Measurements from ENCODE around the gene RIBC2. TPM values are rescaled to one million over a fixed set of nuclear protein-coding genes. Genes with fewer than 3 reads are reported as not detected.

RIBC2 gene
- total and polyA plus RNA-seq, 8 donors: 4.3 to 12.1 (median 8.9) TPM

DNA sequence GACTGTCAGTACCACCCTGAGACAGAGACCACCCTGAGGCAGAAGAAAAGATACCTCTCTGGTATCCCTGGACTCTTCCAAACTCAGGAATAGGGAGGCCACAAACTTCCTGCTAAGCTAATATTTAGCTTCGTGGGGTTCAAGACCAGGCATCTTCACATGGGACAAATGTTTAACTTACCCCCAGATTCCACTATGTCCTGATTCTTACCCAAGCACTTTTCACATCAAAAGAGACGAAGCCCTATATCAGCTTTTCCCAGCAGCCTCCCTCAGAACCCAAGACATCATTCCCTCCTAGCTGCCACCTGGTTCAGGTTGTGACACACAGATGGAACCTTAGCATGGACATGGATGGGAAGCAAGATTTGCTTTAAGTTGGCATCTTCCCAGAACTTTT lies 32.1 kb upstream of the RIBC2 start:
- DNase-seq (no peak), ATAC-seq (no peak)
- intact Hi-C loops (cut with DNase I): no loop called here
- Histone ChIP-seq H3K36me3 (no peaks in the 10 kb centered on the region), H3K4me3 (no peak overlapping the region), H3K27ac (no peak overlapping the region), H3K4me1 (peaks cover 0 to 9% of the 10 kb centered on the region in 2 donors), H3K9me3 (no peaks in the 10 kb centered on the region), H3K27me3 (no peaks in the 10 kb centered on the region)
- TF ChIP-seq CTCF (IDR thresholded peaks at IDR 0.05): no peak

- DNase-seq (no peak), ATAC-seq (no peak)
- H3K27ac ChIP-seq: no peak overlapping the region
- no peaks in the 10 kb centered on the region for H3K36me3 ChIP-seq
- H3K27me3 ChIP-seq: no peaks in the 10 kb centered on the region
- no peak overlapping the region for H3K4me3 ChIP-seq
- intact Hi-C loops (cut with DNase I): no loop called here
- no peaks in the 10 kb centered on the region for H3K4me1 ChIP-seq
- TF ChIP-seq CTCF (IDR thresholded peaks at IDR 0.05): no peak
- no peaks in the 10 kb centered on the region for H3K9me3 ChIP-seq
Observed at GRCh38 chr22:45389546-45389945, 23.9 kb upstream of the RIBC2 start.

DNA sequence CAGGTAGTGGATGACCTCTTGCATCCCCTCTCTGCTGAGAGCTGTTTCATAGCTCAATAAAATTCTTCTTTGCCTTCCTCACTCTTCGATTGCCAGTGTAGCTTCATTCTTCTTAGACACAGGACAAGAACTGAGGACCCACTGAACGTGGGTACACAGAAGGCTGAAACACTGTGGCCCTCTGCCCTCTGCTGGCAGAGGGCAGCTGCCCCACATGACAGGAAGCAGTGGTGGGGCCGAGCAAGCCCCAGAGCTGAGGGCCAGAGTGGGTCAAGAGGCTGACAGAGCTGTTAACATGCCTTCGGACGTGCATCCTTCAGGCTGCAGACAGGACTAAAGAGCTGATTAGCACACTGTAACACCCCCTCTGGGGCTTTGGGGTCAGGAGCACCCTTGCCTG lies 15.7 kb upstream of the RIBC2 start:
- H3K27ac ChIP-seq: no peak overlapping the region
- no peaks in the 10 kb centered on the region for H3K9me3 ChIP-seq
- H3K4me3 ChIP-seq: no peak overlapping the region
- no peaks in the 10 kb centered on the region for H3K36me3 ChIP-seq
- no peaks in the 10 kb centered on the region for H3K4me1 ChIP-seq
- no peak for TF ChIP-seq CTCF (IDR thresholded peaks at IDR 0.05)
- H3K27me3 ChIP-seq: no peaks in the 10 kb centered on the region
- ATAC-seq (no peak), DNase-seq (no peak)
- intact Hi-C loops (cut with DNase I): no loop called here

- ATAC-seq: no peak
- intact Hi-C loops (cut with DNase I): no loop called here
- H3K27ac ChIP-seq: no peak overlapping the region
- H3K4me3 ChIP-seq: no peak overlapping the region
- no peak for TF ChIP-seq CTCF (IDR thresholded peaks at IDR 0.05)
- no peaks in the 10 kb centered on the region for H3K27me3 ChIP-seq
- DNase-seq: no peak
- H3K4me1 ChIP-seq: no peaks in the 10 kb centered on the region
- H3K9me3 ChIP-seq: no peaks in the 10 kb centered on the region
- no peaks in the 10 kb centered on the region for H3K36me3 ChIP-seq
Observed at GRCh38 chr22:45398214-45398613, 15.3 kb upstream of the RIBC2 start.

DNA sequence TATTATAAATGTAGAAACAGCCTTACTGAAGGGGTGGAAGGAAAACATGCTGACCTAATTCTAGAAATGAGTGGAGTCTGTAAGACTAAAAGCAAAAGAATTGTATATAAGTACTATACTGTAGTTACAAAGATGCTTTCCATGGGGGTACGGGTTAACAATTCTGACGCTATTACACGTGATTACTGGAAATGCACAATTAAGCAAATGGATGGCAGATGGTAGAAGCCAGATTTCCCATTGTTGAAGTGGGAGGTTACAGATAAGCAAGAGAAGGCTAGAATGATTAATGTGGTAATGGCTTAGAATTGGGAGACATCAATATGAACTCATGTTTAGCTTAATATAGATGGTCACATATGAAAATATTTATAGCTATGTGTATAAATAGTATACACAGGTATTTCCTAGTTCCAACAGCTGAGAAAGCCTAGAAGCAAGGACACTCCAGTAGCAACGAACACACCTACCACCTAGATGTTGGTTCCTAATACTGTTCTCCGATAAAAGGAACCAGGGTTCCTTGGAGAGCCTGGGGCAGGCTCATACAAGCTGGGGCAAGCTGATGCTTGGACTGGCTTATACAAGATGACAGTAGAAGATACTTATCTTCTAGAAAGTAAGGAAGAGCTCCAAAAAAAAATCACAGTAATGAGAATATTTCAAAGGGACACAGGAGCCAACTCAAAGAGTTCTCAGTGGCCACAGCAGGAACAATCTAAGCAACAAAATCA lies 13.6 kb upstream of the RIBC2 start:
- Histone ChIP-seq H3K4me1 (no peaks in the 10 kb centered on the region), H3K4me3 (no peak overlapping the region), H3K27ac (no peak overlapping the region), H3K36me3 (no peaks in the 10 kb centered on the region), H3K9me3 (no peaks in the 10 kb centered on the region), H3K27me3 (no peaks in the 10 kb centered on the region)
- ATAC-seq (no peak), DNase-seq (no peak)
- intact Hi-C loops (cut with DNase I): no loop called here
- no peak for TF ChIP-seq CTCF (IDR thresholded peaks at IDR 0.05)
